GM12878 (cell line): ENCODE measurements around the gene STAMBP. TPM values are rescaled to one million over a fixed set of nuclear protein-coding genes. Genes with fewer than 3 reads are reported as not detected.

Experiments
- ATAC-seq: fragments of 200-7000 bp; cut with Tn5 transposase; 3 replicates; pipeline ENCODE4 v1.9.1; 2020; ENCODE audit warnings: mild to moderate bottlenecking, moderate library complexity
- BruUV-seq: library from RNA; stranded (reverse); fragments of 400-500 nt; replicated peaks from 2 replicates; lab custom pipeline; 2021; lab: Mats Ljungman, UMichigan
- CTCF ChIA-PET: fragments of 300-600 bp; sonication (Branson Sonifier 250); formaldehyde crosslinking; extraction: SDS; loops from one replicate; lab custom pipeline; 2021; ENCODE audit warnings: inconsistent platforms; lab: Yijun Ruan, JAX
- POLR2A ChIA-PET: fragments of 350-600 bp; formaldehyde crosslinking; extraction: SDS; loops from one replicate; lab custom pipeline; 2021; ENCODE audit warnings: inconsistent platforms; lab: Charles Lee
- RAD21 ChIA-PET: fragments of 300-600 bp; sonication (Branson Sonifier 250); formaldehyde crosslinking; loops from one replicate; lab custom pipeline; 2023; ENCODE audit warnings: antibody characterized with exemption; ENCODE audit not compliant: unreplicated experiment; lab: Charles Lee
- SMC1A ChIA-PET: fragments of 300-600 bp; sonication (Branson Sonifier 250); formaldehyde crosslinking; loops from one replicate; lab custom pipeline; 2023; ENCODE audit not compliant: unreplicated experiment, uncharacterized antibody; lab: Charles Lee
- DNase-seq: peaks from one replicate; pipeline ENCODE4 v3.0.0-alpha.2; 2011; ENCODE audit warnings: low read depth, low spot score
- FAIRE-seq: peaks from 3 replicates; lab custom pipeline; 2011; peaks lifted over from hg19 to GRCh38; lab: Jason Lieb, UNC
- H2AFZ ChIP-seq: 2 replicates; pipeline ENCODE4 v1.6.0; 2011; ENCODE audit warnings: low read depth, low read length, control low read depth; ENCODE audit not compliant: control insufficient read depth
- H3K27ac ChIP-seq: 2 replicates; pipeline ENCODE4 v1.5.1; 2011; ENCODE audit warnings: control low read depth; ENCODE audit not compliant: control insufficient read depth, insufficient read depth
- H3K27me3 ChIP-seq, 2 experiments: replicated peaks in 1 of 2; 2 replicates each; pipeline versions ENCODE4 v1.6.0 to v1.6.1; 2011; ENCODE audit warnings: low read length in 1 of 2; ENCODE audit not compliant: control insufficient read depth in 2 of 2, insufficient read depth in 2 of 2
- H3K36me3 ChIP-seq, 2 experiments: 2 replicates each; pipeline ENCODE4 v1.5.1; 2011; ENCODE audit warnings: low read length in 1 of 2; ENCODE audit not compliant: control insufficient read depth in 2 of 2, insufficient read depth in 2 of 2
- H3K4me1 ChIP-seq: 2 replicates; pipeline ENCODE4 v1.6.1; 2011; ENCODE audit warnings: mild to moderate bottlenecking, low read length, moderate library complexity, mixed read lengths; ENCODE audit not compliant: control insufficient read depth, insufficient read depth
- H3K4me2 ChIP-seq: 2 replicates; pipeline ENCODE4 v1.6.0; 2011; ENCODE audit warnings: control low read depth; ENCODE audit not compliant: control insufficient read depth, insufficient read depth
- H3K4me3 ChIP-seq: fragments of 200-600 bp; sonication (generic); 2 replicates; pipeline ENCODE4 v1.5.1; 2016
- H3K79me2 ChIP-seq: 2 replicates; pipeline ENCODE4 v1.6.0; 2011; ENCODE audit warnings: low read length; ENCODE audit not compliant: control insufficient read depth, insufficient read depth
- H3K9ac ChIP-seq: 2 replicates; pipeline ENCODE4 v1.8.0; 2011; ENCODE audit warnings: low read length, control low read depth, mixed read lengths; ENCODE audit not compliant: control insufficient read depth, insufficient read depth
- H3K9me3 ChIP-seq: replicated peaks from 3 replicates; pipeline ENCODE4 v1.5.1; 2011; ENCODE audit warnings: mild to moderate bottlenecking, low read length; ENCODE audit not compliant: control insufficient read depth, insufficient read depth
- H4K20me1 ChIP-seq: 2 replicates; pipeline ENCODE4 v1.6.0; 2011; ENCODE audit not compliant: control insufficient read depth, insufficient read depth
- ATF7 ChIP-seq: fragments of 450-650 bp; IDR thresholded peaks from 2 replicates; pipeline ENCODE4 v1.6.1; 2016; ENCODE audit warnings: low read depth, mild to moderate bottlenecking
- BHLHE40 ChIP-seq, 2 experiments: fragments of 450-650 bp in 1 of 2; IDR thresholded peaks; 2 replicates each; pipeline ENCODE4 v1.6.1; 2011 to 2017; ENCODE audit warnings: low read depth in 2 of 2, borderline replicate concordance in 1 of 2, improper control_type of control experiment in 1 of 2, low read length in 1 of 2, mild to moderate bottlenecking in 1 of 2
- BMI1 ChIP-seq: fragments of 450-650 bp; IDR thresholded peaks from 2 replicates; pipeline ENCODE4 v1.6.1; 2016; ENCODE audit warnings: mild to moderate bottlenecking, moderate library complexity, borderline replicate concordance
- FOXK2 ChIP-seq: fragments of 450-650 bp; IDR thresholded peaks from 2 replicates; pipeline ENCODE4 v1.6.1; 2017; ENCODE audit warnings: mild to moderate bottlenecking, moderate library complexity
- IKZF2 ChIP-seq, 2 experiments: fragments of 450-650 bp; IDR thresholded peaks; 2 replicates each; pipeline ENCODE4 v1.6.1; 2017; ENCODE audit warnings: mild to moderate bottlenecking in 2 of 2, moderate library complexity in 2 of 2
- MTA2 ChIP-seq: fragments of 450-650 bp; IDR thresholded peaks from 2 replicates; pipeline ENCODE4 v1.6.1; 2016; ENCODE audit warnings: low read depth, mild to moderate bottlenecking, moderate library complexity
- NFYA ChIP-seq: IDR thresholded peaks from 2 replicates; pipeline ENCODE4 v1.6.1; 2011; ENCODE audit warnings: low read depth, mild to moderate bottlenecking, low read length, improper control_type of control experiment, borderline replicate concordance
- NR2F1 ChIP-seq: fragments of 450-650 bp; conservative IDR thresholded peaks from 2 replicates; pipeline ENCODE4 v1.6.1; 2017; ENCODE audit warnings: mild to moderate bottlenecking
- PBX3 ChIP-seq: IDR thresholded peaks from 2 replicates; pipeline ENCODE4 v1.6.1; 2011; ENCODE audit warnings: mild to moderate bottlenecking, low read depth, low read length, moderate library complexity; ENCODE audit not compliant: insufficient replicate concordance
- PKNOX1 ChIP-seq: fragments of 450-650 bp; IDR thresholded peaks from 2 replicates; pipeline ENCODE4 v1.6.1; 2016; ENCODE audit warnings: mild to moderate bottlenecking
- RCOR1 ChIP-seq: conservative IDR thresholded peaks from 2 replicates; pipeline ENCODE4 v1.6.1; 2012; ENCODE audit warnings: low read depth, low read length, improper control_type of control experiment
- SMAD1 ChIP-seq: fragments of 450-650 bp; IDR thresholded peaks from 2 replicates; pipeline ENCODE4 v1.6.1; 2018; ENCODE audit warnings: mild to moderate bottlenecking, low read depth; ENCODE audit not compliant: partially characterized antibody
- ZBTB11 ChIP-seq: fragments of 450-650 bp; formaldehyde crosslinking; IDR thresholded peaks from 2 replicates; pipeline ENCODE4 v1.5.0; 2022; ENCODE audit warnings: mild to moderate bottlenecking, missing genetic modification characterization
- ZNF592 ChIP-seq: fragments of 450-650 bp; IDR thresholded peaks from 2 replicates; pipeline ENCODE4 v1.6.1; 2017; ENCODE audit warnings: mild to moderate bottlenecking, moderate library complexity
- WGBS: methylation state at CpG from one replicate; pipeline ENCODE4 v1.1.6; 2016; ENCODE audit warnings: low lambda C conversion rate; ENCODE audit not compliant: insufficient replicate concordance, insufficient coverage; ENCODE audit errors: missing lambda C conversion rate; 5-methylcytosine and 5-hydroxymethylcytosine counted together
- in situ Hi-C: fragments of 300-500 bp; cut with MboI; formaldehyde crosslinking; loops from 9 replicates; pipeline ENCODE4 v1.14.3; 2018; ENCODE audit warnings: mixed read lengths
- intact Hi-C: fragments of 100-400 bp; cut with micrococcal nuclease; formaldehyde crosslinking; loops from one replicate; pipeline ENCODE4 v1.14.2; 2022; ENCODE audit not compliant: unreplicated experiment
- polyA plus RNA-seq, 11 experiments: library from polyadenylated mRNA; depleted of rRNA in 4 of 11; unstranded in 6 of 11; stranded (reverse) in 5 of 11; fragments of >200 nt; fragmentation: Nextera tagmentation in 4 of 11; fragmentation: Illumina TruSeq in 1 of 11; extraction: Ambion mirVana in 4 of 11; extraction: Trizol in 1 of 11; gene quantifications; 1 replicate in 1 of 11; 2 replicates in 10 of 11; pipeline versions ENCODE4 v1.2.1 to v1.2.3, GENCODE V29; 2011 to 2016; ENCODE audit warnings: inconsistent platforms in 2 of 11, missing spikeins in 2 of 11, low read depth in 1 of 11
- total RNA-seq, 4 experiments: library from RNA; depleted of rRNA in 3 of 4; stranded (reverse); fragments of >200 nt in 3 of 4; fragmentation: Illumina TruSeq in 1 of 4; extraction: Trizol in 1 of 4; gene quantifications; 2 replicates each; pipeline versions ENCODE4 v1.2.1 to v1.2.3, GENCODE V29; 2013 to 2021

The STAMBP gene
- total and polyA plus RNA-seq, 10 of the 15 experiments (the other 5 are each of a cell fraction or from before 2014, with no cell fraction given): 38.9 to 84.1 (median 69.7) TPM

- Histone ChIP-seq H3K36me3 (no peaks in the 10 kb centered on the region), H3K9ac (no peak overlapping the region), H3K4me1 (no peaks in the 10 kb centered on the region), H3K9me3 (no peaks in the 10 kb centered on the region), H2AFZ (no peak overlapping the region), H3K79me2 (no peaks in the 10 kb centered on the region), H3K4me2 (0 out of 2 replicates have a peak overlapping the region, but pooled peaks have one; percentile 48), H3K4me3 (no peak overlapping the region), H3K27me3 (no peaks in the 10 kb centered on the region), H4K20me1 (no peaks in the 10 kb centered on the region), H3K27ac (no peak overlapping the region)
- peak; percentile 27 for FAIRE-seq
- ChIA-PET SMC1A (interaction anchor here (1.0 to 1.5 kb wide), 2 partner anchors 59 to 193 kb away, joined by 3 to 4 read pairs; no protein-coding TSS in a partner anchor), RAD21 (no interaction called here), CTCF (no interaction called here), POLR2A (interaction anchor here (0.8 kb wide), 1 partner anchor 137 kb away, joined by 3 read pairs; no protein-coding TSS in a partner anchor)
- intact Hi-C loops (no loop called here), in situ Hi-C loops (no loop called here)
- no peak for DNase-seq
- no TSS peak for BruUV-seq
- peak; percentile 74 for ATAC-seq
- 26% methylated on average over 4 of the region's 4 CpGs for WGBS
- TF ChIP-seq NFYA: no peak
- peak; percentile 79 for TF ChIP-seq MTA2
- TF ChIP-seq ZBTB11 (CRISPR knock-in tag): no peak
- TF ChIP-seq ZNF592: no peak
- no peak for TF ChIP-seq RCOR1
- no peak for TF ChIP-seq PKNOX1
- no peak for TF ChIP-seq BHLHE40 (IDR thresholded peaks at IDR 0.05; ENCODE audit: borderline replicate concordance in 1 of 2, low read depth in 2 of 2, low read length in 1 of 2)
- TF ChIP-seq PBX3: no peak
- TF ChIP-seq NR2F1: peak; percentile 78
- TF ChIP-seq SMAD1: no peak
- TF ChIP-seq FOXK2: no peak
- TF ChIP-seq BMI1: peak; percentile 42; the same call in 1 of the 2 replicates
- TF ChIP-seq ATF7: peak; percentile 61; the same call in 1 of the 2 replicates
- TF ChIP-seq IKZF2 (IDR thresholded peaks at IDR 0.05): peak in 1 of 2 experiments; percentile 22; a peak in 1 of 4 replicates
Observed at GRCh38 chr2:73886357-73886756, 57.6 kb downstream of the STAMBP start.
